CD14-positive monocyte (primary cell): ENCODE data around the gene CCDC68. TPM values are rescaled to one million over a fixed set of nuclear protein-coding genes. Genes with fewer than 3 reads are reported as not detected.

Source experiments
- DNase-seq, 3 donors: peaks; one replicate each; pipeline ENCODE4 v3.0.0-alpha.2; 2011 to 2022
- H2AFZ ChIP-seq: 2 replicates; pipeline ENCODE4 v1.6.0; 2012; ENCODE audit warnings: mild to moderate bottlenecking, low read depth, low read length, inconsistent platforms; ENCODE audit not compliant: insufficient read depth, poor library complexity, severe bottlenecking
- H3K27ac ChIP-seq, 2 donors: 1 replicate in 1 of 2; 2 replicates in 1 of 2; pipeline ENCODE4 v1.5.1; 2012 to 2013; ENCODE audit warnings: low read length in 2 of 2, control low read depth in 1 of 2, inconsistent platforms in 1 of 2, low read depth in 1 of 2, mild to moderate bottlenecking in 1 of 2
- H3K27me3 ChIP-seq, 2 donors: one replicate each; pipeline versions ENCODE4 v1.6.0 to v1.6.1; 2011 to 2013; ENCODE audit warnings: low read length in 2 of 2; ENCODE audit not compliant: control insufficient read depth in 2 of 2, insufficient read depth in 2 of 2
- H3K36me3 ChIP-seq, 2 donors: replicated peaks in 1 of 2; 1 replicate in 1 of 2; 2 replicates in 1 of 2; pipeline versions ENCODE4 v1.5.1 to v1.6.1; 2012 to 2013; ENCODE audit warnings: low read length in 2 of 2, control low read depth in 1 of 2, inconsistent platforms in 1 of 2, mild to moderate bottlenecking in 1 of 2; ENCODE audit not compliant: insufficient read depth in 2 of 2, control insufficient read depth in 1 of 2
- H3K4me1 ChIP-seq, 2 donors: 1 replicate in 1 of 2; 2 replicates in 1 of 2; pipeline versions ENCODE4 v1.5.1 to v1.6.1; 2012 to 2013; ENCODE audit warnings: low read length in 2 of 2, control low read depth in 1 of 2, inconsistent platforms in 1 of 2, mild to moderate bottlenecking in 1 of 2, moderate library complexity in 1 of 2; ENCODE audit not compliant: insufficient read depth in 2 of 2, control insufficient read depth in 1 of 2
- H3K4me2 ChIP-seq: replicated peaks from 2 replicates; pipeline ENCODE3; 2012; ENCODE audit warnings: low read length, moderate library complexity, mild to moderate bottlenecking; ENCODE audit not compliant: poor library complexity, severe bottlenecking; ENCODE audit errors: extremely low read depth
- H3K4me3 ChIP-seq, 3 experiments: fragments of 200-600 bp in 1 of 3; sonication (generic) in 1 of 3; replicated peaks in 1 of 3; 1 replicate in 2 of 3; 2 replicates in 1 of 3; pipeline ENCODE4 v1.5.1; 2011 to 2013; ENCODE audit warnings: low read length in 3 of 3, mild to moderate bottlenecking in 3 of 3, control low read depth in 2 of 3, low read depth in 2 of 3, inconsistent platforms in 1 of 3, moderate library complexity in 1 of 3
- H3K79me2 ChIP-seq: 2 replicates; pipeline ENCODE4 v1.6.0; 2012; ENCODE audit warnings: mild to moderate bottlenecking, control low read depth, inconsistent platforms, low read length, moderate library complexity; ENCODE audit not compliant: insufficient read depth
- H3K9ac ChIP-seq: 2 replicates; pipeline ENCODE4 v1.6.0; 2017; ENCODE audit warnings: low read length, mild to moderate bottlenecking; ENCODE audit not compliant: insufficient read depth, poor library complexity, severe bottlenecking
- H3K9me3 ChIP-seq, 2 donors: replicated peaks in 1 of 2; 1 replicate in 1 of 2; 2 replicates in 1 of 2; pipeline versions ENCODE4 v1.5.1 to v1.6.1; 2012 to 2013; ENCODE audit warnings: low read length in 2 of 2, control low read depth in 1 of 2; ENCODE audit not compliant: control insufficient read depth in 1 of 2, insufficient read depth in 1 of 2
- H4K20me1 ChIP-seq: 2 replicates; pipeline ENCODE4 v1.6.0; 2012; ENCODE audit warnings: mild to moderate bottlenecking, low read length, control low read depth, moderate library complexity; ENCODE audit not compliant: insufficient read depth
- H3K27ac Mint-ChIP-seq, 7 donors: one replicate each; pipeline ENCODE4 v1.8.0; 2020; ENCODE audit warnings: mild to moderate bottlenecking in 7 of 7, mixed read lengths in 7 of 7, moderate library complexity in 6 of 7, inconsistent platforms in 2 of 7
- H3K27me3 Mint-ChIP-seq, 3 donors: one replicate each; pipeline ENCODE4 v1.8.0; 2021 to 2022; ENCODE audit warnings: low read depth in 3 of 3, mild to moderate bottlenecking in 3 of 3, mixed read lengths in 3 of 3, moderate library complexity in 3 of 3, inconsistent platforms in 1 of 3
- H3K36me3 Mint-ChIP-seq, 2 donors: one replicate each; pipeline ENCODE4 v1.8.0; 2020; ENCODE audit warnings: mixed read lengths in 2 of 2, inconsistent platforms in 1 of 2, mild to moderate bottlenecking in 1 of 2
- H3K4me1 Mint-ChIP-seq: one replicate; pipeline ENCODE4 v1.8.0; 2020; ENCODE audit warnings: mild to moderate bottlenecking, mixed read lengths
- H3K4me3 Mint-ChIP-seq, 2 donors: one replicate each; pipeline ENCODE4 v1.8.0; 2020; ENCODE audit warnings: mild to moderate bottlenecking in 2 of 2, mixed read lengths in 2 of 2, moderate library complexity in 1 of 2
- H3K9me3 Mint-ChIP-seq, 7 donors: one replicate each; pipeline ENCODE4 v1.8.0; 2020 to 2022; ENCODE audit warnings: mixed read lengths in 7 of 7, mild to moderate bottlenecking in 6 of 7, moderate library complexity in 6 of 7, inconsistent platforms in 2 of 7
- WGBS: methylation state at CpG from one replicate; pipeline ENCODE4 v1.1.5; 2013; ENCODE audit warnings: missing lambda C conversion rate; ENCODE audit not compliant: insufficient coverage; 5-methylcytosine and 5-hydroxymethylcytosine counted together
- intact Hi-C, 2 donors: fragments of 100-400 bp; cut with micrococcal nuclease; formaldehyde crosslinking; loops; one replicate each; pipeline versions ENCODE4 v1.15.0 to v1.15.1; 2023
- polyA plus RNA-seq, 3 donors: library from polyadenylated mRNA; depleted of rRNA in 1 of 3; unstranded in 2 of 3; stranded (reverse) in 1 of 3; fragments of 300-500 nt in 2 of 3; fragments of >200 nt in 1 of 3; fragmentation: Illumina TruSeq in 2 of 3; gene quantifications; 1 replicate in 2 of 3; 2 replicates in 1 of 3; pipeline ENCODE4 v1.2.3, GENCODE V29; 2012 to 2021
- TF ChIP-seq, protein P1 (sequence below): fragments of 200-600 bp; IDR thresholded peaks from one replicate; pipeline ENCODE4 v1.8.0; 2022; ENCODE audit warnings: antibody characterized with exemption, mild to moderate bottlenecking

CCDC68 gene
- polyA plus RNA-seq, 3 donors = 0.09 to 0.15 TPM; not detected in 1

DNA sequence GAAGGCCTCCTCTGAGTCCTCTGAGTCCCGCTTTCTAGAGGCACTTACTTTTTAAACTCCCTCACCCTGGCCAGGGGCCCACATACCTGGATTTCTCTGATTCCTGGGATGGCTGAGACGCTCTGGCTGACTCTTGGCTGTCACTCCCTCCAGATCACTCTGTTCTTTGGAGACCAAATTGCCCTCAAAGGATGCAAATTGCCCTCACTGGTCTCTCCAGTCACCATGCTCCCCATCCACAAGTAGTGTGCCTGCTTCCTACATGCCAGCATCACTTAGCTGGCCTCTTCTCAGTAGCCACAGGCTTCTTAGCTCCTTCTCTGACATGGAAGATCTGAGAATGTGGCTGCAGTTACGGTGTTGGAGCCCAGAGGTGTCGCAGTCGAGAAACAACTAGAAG lies 41.3 kb upstream of the CCDC68 start:
- DNase-seq = no peak
- H3K9me3 ChIP-seq = no peaks in the 10 kb centered on the region
- no peak overlapping the region for H3K4me3 Mint-ChIP-seq
- no peak overlapping the region for H3K9ac ChIP-seq
- no peaks in the 10 kb centered on the region for H3K79me2 ChIP-seq
- TF ChIP-seq, protein P1, sequence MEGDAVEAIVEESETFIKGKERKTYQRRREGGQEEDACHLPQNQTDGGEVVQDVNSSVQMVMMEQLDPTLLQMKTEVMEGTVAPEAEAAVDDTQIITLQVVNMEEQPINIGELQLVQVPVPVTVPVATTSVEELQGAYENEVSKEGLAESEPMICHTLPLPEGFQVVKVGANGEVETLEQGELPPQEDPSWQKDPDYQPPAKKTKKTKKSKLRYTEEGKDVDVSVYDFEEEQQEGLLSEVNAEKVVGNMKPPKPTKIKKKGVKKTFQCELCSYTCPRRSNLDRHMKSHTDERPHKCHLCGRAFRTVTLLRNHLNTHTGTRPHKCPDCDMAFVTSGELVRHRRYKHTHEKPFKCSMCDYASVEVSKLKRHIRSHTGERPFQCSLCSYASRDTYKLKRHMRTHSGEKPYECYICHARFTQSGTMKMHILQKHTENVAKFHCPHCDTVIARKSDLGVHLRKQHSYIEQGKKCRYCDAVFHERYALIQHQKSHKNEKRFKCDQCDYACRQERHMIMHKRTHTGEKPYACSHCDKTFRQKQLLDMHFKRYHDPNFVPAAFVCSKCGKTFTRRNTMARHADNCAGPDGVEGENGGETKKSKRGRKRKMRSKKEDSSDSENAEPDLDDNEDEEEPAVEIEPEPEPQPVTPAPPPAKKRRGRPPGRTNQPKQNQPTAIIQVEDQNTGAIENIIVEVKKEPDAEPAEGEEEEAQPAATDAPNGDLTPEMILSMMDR = no peak
- H3K4me1 Mint-ChIP-seq = no peaks in the 10 kb centered on the region
- H3K4me3 ChIP-seq = no peak overlapping the region
- no peaks in the 10 kb centered on the region for H3K4me1 ChIP-seq
- H2AFZ ChIP-seq = no peak overlapping the region
- H3K36me3 ChIP-seq = no peaks in the 10 kb centered on the region
- intact Hi-C loops = no loop called here
- H3K4me2 ChIP-seq = no peak overlapping the region
- H3K27ac Mint-ChIP-seq = peak overlapping the region in 1 of 7 donors; percentile 4
- peaks cover 0 to 3% (median 2%) of the 10 kb centered on the region in 3 donors for H3K27me3 Mint-ChIP-seq
- no peak overlapping the region for H3K27ac ChIP-seq
- WGBS = 83% methylated on average over 1 of the region's 5 CpGs
- H3K9me3 Mint-ChIP-seq = peaks cover 0 to 2% (median 0%) of the 10 kb centered on the region in 7 donors
- no peaks in the 10 kb centered on the region for H3K36me3 Mint-ChIP-seq
- H4K20me1 ChIP-seq = no peaks in the 10 kb centered on the region
- no peaks in the 10 kb centered on the region for H3K27me3 ChIP-seq

- Mint-ChIP-seq H3K27me3 (peaks cover 0 to 3% (median 2%) of the 10 kb centered on the region in 3 donors), H3K9me3 (peaks cover 0 to 4% (median 0%) of the 10 kb centered on the region in 7 donors), H3K4me1 (no peaks in the 10 kb centered on the region), H3K36me3 (no peaks in the 10 kb centered on the region), H3K4me3 (no peak overlapping the region), H3K27ac (no peak overlapping the region)
- DNase-seq = no peak
- Histone ChIP-seq H4K20me1 (no peaks in the 10 kb centered on the region), H2AFZ (no peak overlapping the region), H3K4me1 (no peaks in the 10 kb centered on the region), H3K4me2 (no peak overlapping the region), H3K9ac (no peak overlapping the region), H3K4me3 (no peak overlapping the region), H3K9me3 (no peaks in the 10 kb centered on the region), H3K27me3 (no peaks in the 10 kb centered on the region), H3K36me3 (no peaks in the 10 kb centered on the region), H3K79me2 (no peaks in the 10 kb centered on the region), H3K27ac (no peak overlapping the region)
- no CpG with 5 or more reads among the region's 5 CpGs for WGBS
- intact Hi-C loops = no loop called here
- TF ChIP-seq, protein P1 = no peak
Measured at GRCh38 chr18:54999016-54999415, 39.8 kb upstream of the CCDC68 start.
